HEK293T (cell line): ENCODE results near the gene NIP7.

Source experiments
- BHLHE40 ChIP-seq: fragments of 450-650 bp; IDR thresholded peaks from 2 replicates; pipeline ENCODE4 v1.6.1; 2016; ENCODE audit warnings: mild to moderate bottlenecking, moderate library complexity, borderline replicate concordance
- SUZ12 ChIP-seq: fragments of 450-650 bp; IDR thresholded peaks from 2 replicates; pipeline ENCODE4 v1.6.1; 2016; ENCODE audit warnings: mild to moderate bottlenecking

DNA sequence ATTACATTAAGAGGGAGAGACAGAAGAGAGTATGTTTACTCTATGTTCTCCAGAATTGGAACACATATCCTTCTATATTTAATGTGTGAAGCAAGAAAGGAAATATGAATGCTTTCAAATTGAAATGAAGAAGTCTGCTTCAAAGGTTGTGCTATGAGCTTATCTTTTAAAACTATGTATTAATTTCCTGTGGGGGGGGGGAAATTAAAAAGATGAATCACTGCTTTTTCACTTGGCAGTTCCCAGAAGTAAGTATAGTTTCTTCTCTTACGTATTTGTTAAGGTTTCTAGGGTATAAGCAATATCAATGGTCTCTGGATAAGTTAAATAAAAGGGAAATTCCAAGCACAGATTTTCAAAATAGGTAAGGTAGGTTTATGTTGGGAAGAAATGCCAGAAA is 39.2 kb downstream of the NIP7 start:
- no peak for TF ChIP-seq BHLHE40
- TF ChIP-seq SUZ12 = no peak
